Neural crest cell (in vitro differentiated cells): ENCODE measurements around the gene AGBL1. TPM values are rescaled to one million over a fixed set of nuclear protein-coding genes. Genes with fewer than 3 reads are reported as not detected.

ENCODE experiments used
- DNase-seq: peaks from one replicate; pipeline ENCODE4 v3.0.0; 2021; ENCODE audit warnings: low read depth, mixed read lengths, low spot score
- H3K27ac Mint-ChIP-seq: one replicate; pipeline ENCODE4 v1.8.0; 2021; ENCODE audit warnings: mild to moderate bottlenecking, mixed read lengths; ENCODE audit not compliant: unreplicated experiment
- H3K27me3 Mint-ChIP-seq: 2 replicates; pipeline ENCODE4 v1.8.0; 2021; ENCODE audit warnings: low read depth, mild to moderate bottlenecking, mixed read lengths
- H3K36me3 Mint-ChIP-seq: 2 replicates; pipeline ENCODE4 v1.8.0; 2021; ENCODE audit warnings: low read depth, mild to moderate bottlenecking, mixed read lengths
- H3K4me1 Mint-ChIP-seq: 2 replicates; pipeline ENCODE4 v1.8.0; 2021; ENCODE audit warnings: mixed read lengths
- H3K4me3 Mint-ChIP-seq: one replicate; pipeline ENCODE4 v1.8.0; 2021; ENCODE audit warnings: mild to moderate bottlenecking, mixed read lengths
- H3K9me3 Mint-ChIP-seq: 2 replicates; pipeline ENCODE4 v1.8.0; 2021; ENCODE audit warnings: mixed read lengths
- total RNA-seq: library from RNA; stranded (reverse); gene quantifications from 2 replicates; pipeline ENCODE4 v1.2.1, GENCODE V29; 2021
- TF ChIP-seq, protein P1 (sequence below): fragments of 200-600 bp; sonication (generic); conservative IDR thresholded peaks from 2 replicates; pipeline ENCODE4 v1.5.0; 2021; ENCODE audit warnings: antibody characterized with exemption, mild to moderate bottlenecking

The AGBL1 gene
- total RNA-seq, 1 donor from 2014 or later, result 0.05 TPM

DNA sequence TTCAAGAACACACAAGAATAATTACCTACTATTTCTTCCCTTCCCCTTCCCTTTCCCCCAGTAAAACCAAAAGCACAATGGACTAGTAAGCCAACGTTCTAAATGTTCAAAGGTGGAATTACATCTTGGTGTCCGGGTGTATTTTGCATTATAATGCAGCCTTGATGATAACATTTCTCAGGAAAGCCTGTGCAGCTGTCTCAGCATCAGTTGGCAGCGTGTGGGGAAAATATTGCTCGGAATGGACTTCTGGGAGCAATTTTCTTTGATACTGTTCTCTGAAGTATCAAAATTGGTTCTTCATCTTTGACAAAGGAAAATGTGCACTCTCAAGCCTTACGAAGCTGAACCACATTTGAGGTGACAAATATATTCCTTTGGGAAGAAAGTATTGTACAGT lies 198.9 kb downstream of the AGBL1 start:
- peaks cover 3% of the 10 kb centered on the region for H3K27me3 Mint-ChIP-seq
- no peaks in the 10 kb centered on the region for H3K36me3 Mint-ChIP-seq
- H3K27ac Mint-ChIP-seq, result no peak overlapping the region
- TF ChIP-seq, protein P1, sequence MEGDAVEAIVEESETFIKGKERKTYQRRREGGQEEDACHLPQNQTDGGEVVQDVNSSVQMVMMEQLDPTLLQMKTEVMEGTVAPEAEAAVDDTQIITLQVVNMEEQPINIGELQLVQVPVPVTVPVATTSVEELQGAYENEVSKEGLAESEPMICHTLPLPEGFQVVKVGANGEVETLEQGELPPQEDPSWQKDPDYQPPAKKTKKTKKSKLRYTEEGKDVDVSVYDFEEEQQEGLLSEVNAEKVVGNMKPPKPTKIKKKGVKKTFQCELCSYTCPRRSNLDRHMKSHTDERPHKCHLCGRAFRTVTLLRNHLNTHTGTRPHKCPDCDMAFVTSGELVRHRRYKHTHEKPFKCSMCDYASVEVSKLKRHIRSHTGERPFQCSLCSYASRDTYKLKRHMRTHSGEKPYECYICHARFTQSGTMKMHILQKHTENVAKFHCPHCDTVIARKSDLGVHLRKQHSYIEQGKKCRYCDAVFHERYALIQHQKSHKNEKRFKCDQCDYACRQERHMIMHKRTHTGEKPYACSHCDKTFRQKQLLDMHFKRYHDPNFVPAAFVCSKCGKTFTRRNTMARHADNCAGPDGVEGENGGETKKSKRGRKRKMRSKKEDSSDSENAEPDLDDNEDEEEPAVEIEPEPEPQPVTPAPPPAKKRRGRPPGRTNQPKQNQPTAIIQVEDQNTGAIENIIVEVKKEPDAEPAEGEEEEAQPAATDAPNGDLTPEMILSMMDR, result no peak
- no peaks in the 10 kb centered on the region for H3K4me1 Mint-ChIP-seq
- DNase-seq, result no peak
- no peak overlapping the region for H3K4me3 Mint-ChIP-seq
- no peaks in the 10 kb centered on the region for H3K9me3 Mint-ChIP-seq

DNA sequence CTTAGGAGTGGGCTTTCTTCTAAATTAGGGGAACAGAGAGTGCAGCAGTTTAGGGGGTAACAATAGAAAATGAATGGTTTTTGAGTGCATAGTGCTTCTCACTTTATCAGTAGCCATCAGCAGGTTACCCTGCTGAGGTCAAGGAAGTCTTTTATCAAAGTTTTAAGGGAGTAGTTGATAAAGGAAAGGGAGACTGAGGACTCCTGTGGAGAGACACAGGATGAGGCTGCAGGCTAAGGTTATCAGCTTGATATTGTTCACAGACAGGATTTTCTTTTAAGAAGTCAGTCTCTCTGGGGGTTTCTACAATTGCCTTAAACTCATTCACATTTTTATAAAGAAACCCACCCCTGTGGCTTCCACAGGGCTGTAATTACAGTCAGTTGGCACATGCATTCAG lies 205.0 kb downstream of the AGBL1 start:
- no peaks in the 10 kb centered on the region for H3K36me3 Mint-ChIP-seq
- H3K4me1 Mint-ChIP-seq, result no peaks in the 10 kb centered on the region
- H3K9me3 Mint-ChIP-seq, result peaks cover 6% of the 10 kb centered on the region
- no peak overlapping the region for H3K27ac Mint-ChIP-seq
- H3K4me3 Mint-ChIP-seq, result no peak overlapping the region
- TF ChIP-seq, protein P1, result no peak
- no peaks in the 10 kb centered on the region for H3K27me3 Mint-ChIP-seq
- DNase-seq, result no peak

DNA sequence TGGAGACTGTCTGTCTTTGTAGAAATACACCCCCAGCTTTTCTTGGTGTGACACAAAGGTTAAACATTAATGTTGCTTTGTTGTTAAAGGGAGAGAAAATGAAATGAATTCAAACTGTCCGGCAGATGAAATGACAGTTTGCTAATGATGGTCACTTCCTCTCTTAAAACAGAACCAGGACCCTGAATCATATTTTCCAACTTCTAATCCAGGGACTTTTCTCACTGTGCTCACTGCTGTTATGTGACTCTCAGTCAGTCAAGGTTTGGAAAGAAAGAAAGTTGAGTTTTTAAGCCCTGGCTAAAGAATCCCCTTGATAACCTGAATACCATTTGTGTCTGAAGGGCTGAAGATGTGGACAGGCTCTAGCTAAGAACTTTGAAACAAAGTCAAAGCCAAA lies 215.8 kb downstream of the AGBL1 start:
- Mint-ChIP-seq H3K4me3 (no peak overlapping the region), H3K4me1 (no peaks in the 10 kb centered on the region), H3K27me3 (no peaks in the 10 kb centered on the region), H3K36me3 (no peaks in the 10 kb centered on the region), H3K27ac (no peak overlapping the region), H3K9me3 (no peaks in the 10 kb centered on the region)
- no peak for DNase-seq
- TF ChIP-seq, protein P1, result no peak

DNA sequence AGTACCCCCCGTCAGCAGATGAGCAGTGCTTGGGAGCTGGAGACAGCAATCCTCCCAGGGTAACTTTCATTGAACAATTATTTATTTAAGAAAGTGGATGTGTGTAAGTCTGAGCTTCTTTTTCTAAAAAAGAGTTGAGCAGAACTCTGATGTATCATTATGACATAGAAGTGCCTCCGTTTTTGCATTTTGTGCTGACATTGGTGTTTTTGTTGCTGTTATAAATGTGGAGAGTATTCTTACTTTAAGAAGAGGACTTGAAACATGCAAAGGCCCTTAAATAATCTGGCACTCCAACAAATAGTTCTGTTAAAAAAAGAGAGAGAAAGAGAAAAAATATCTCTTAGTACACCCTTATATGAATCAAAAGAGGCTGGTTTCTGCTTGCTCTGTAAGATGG lies 217.1 kb downstream of the AGBL1 start:
- Mint-ChIP-seq H3K36me3 (no peaks in the 10 kb centered on the region), H3K9me3 (no peaks in the 10 kb centered on the region)
- TF ChIP-seq, protein P1, result no peak

DNA sequence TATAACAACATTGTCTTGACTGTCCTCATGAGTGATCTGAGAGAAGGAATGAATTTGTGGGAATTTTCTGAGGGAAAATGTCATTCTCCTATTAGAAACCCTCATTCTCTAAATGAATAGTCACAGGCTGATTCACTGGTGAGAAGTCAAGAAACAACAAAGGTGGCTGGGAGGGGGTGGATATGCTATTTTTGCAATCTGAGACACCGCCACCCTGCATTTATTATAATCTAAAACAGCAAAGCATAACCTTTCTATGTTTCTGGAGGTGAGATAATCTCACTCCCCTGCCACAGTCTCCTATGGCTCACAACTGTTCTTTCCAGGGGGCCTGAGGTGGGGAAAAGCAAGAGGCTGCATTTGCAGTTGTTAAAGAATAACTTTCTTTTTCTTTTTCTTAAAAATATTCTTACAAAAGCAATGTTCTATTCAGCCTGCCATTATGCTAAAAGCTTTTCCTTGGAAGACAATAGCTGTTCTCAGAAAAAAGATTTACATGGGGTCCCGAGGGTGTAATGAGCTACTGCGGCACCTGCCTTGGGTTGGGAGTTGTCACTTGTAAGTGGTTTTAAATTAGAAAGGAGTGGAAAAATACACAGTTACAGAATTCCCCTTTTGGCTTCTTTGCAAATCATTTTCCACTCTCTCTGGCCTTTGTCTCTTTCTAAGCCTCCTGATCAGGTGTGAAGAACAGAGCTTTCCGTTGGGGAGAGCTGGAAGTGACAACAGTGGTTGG lies 220.9 kb downstream of the AGBL1 start:
- no peak overlapping the region for H3K27ac Mint-ChIP-seq
- no peaks in the 10 kb centered on the region for H3K36me3 Mint-ChIP-seq
- no peaks in the 10 kb centered on the region for H3K4me1 Mint-ChIP-seq
- no peak overlapping the region for H3K4me3 Mint-ChIP-seq
- no peak for DNase-seq
- H3K27me3 Mint-ChIP-seq, result no peaks in the 10 kb centered on the region
- TF ChIP-seq, protein P1, result no peak
- H3K9me3 Mint-ChIP-seq, result no peaks in the 10 kb centered on the region

More for the DNA sequence above, 217.1 kb downstream of the AGBL1 start:
- no peak for DNase-seq
- H3K4me3 Mint-ChIP-seq, result no peak overlapping the region
- no peaks in the 10 kb centered on the region for H3K27me3 Mint-ChIP-seq
- H3K27ac Mint-ChIP-seq, result no peak overlapping the region
- no peaks in the 10 kb centered on the region for H3K4me1 Mint-ChIP-seq
